ENCODE data around the gene CRB3.

Gene CRB3

GRCh38 chr19:6470173-6470572, 6.1 kb downstream of the CRB3 start:
- no peak for DNase-seq

- DNase-seq: no peak
Observed at GRCh38 chr19:6471076-6471475, 7.0 kb downstream of the CRB3 start.

GRCh38 chr19:6472713-6473112, 8.6 kb downstream of the CRB3 start:
- DNase-seq: no peak

GRCh38 chr19:6473647-6474046, 9.6 kb downstream of the CRB3 start:
- DNase-seq: no peak

GRCh38 chr19:6475321-6476108, 11.4 kb downstream of the CRB3 start:
- no peak for DNase-seq

- DNase-seq: no peak
Observed at GRCh38 chr19:6476155-6476895, 12.3 kb downstream of the CRB3 start.

GRCh38 chr19:6476896-6477431, 12.9 kb downstream of the CRB3 start:
- DNase-seq: no peak

GRCh38 chr19:6478815-6479214, 14.7 kb downstream of the CRB3 start:
- no peak for DNase-seq

- no peak for DNase-seq
Observed at GRCh38 chr19:6479836-6480398, 15.8 kb downstream of the CRB3 start.

- DNase-seq: no peak
Observed at GRCh38 chr19:6480848-6481415, 16.9 kb downstream of the CRB3 start.

GRCh38 chr19:6481541-6482342, 17.7 kb downstream of the CRB3 start, which contains the start of gene DENND1C:
Gene DENND1C (minus strand): TSS chr19:6481787. CDS start chr19:6481695, 92 bp downstream.
- no peak for DNase-seq

GRCh38 chr19:6482343-6482686, 18.2 kb downstream of the CRB3 start:
- DNase-seq: no peak

- DNase-seq: no peak
Observed at GRCh38 chr19:6483235-6483634, 19.2 kb downstream of the CRB3 start.

GRCh38 chr19:6484230-6484629, 20.2 kb downstream of the CRB3 start:
- DNase-seq: no peak

GRCh38 chr19:6484831-6485230, 20.8 kb downstream of the CRB3 start:
- DNase-seq: no peak

GRCh38 chr19:6489278-6490061, 25.4 kb downstream of the CRB3 start:
- no peak for DNase-seq

- DNase-seq: no peak
Observed at GRCh38 chr19:6490134-6490533, 26.1 kb downstream of the CRB3 start.

GRCh38 chr19:6491802-6492592, 27.9 kb downstream of the CRB3 start:
- DNase-seq: no peak

- no peak for DNase-seq
Observed at GRCh38 chr19:6494438-6495036, 30.5 kb downstream of the CRB3 start.

- no peak for DNase-seq
Observed at GRCh38 chr19:6495947-6496346, 31.9 kb downstream of the CRB3 start.

Measured in NCI-H1694 (cell line).